IMR-90 (cell line): ENCODE measurements around the gene ZNF473.
"Not testable (repeated sequence)": the region's sequence is repeated elsewhere in the genome, so short reads cannot be mapped to it uniquely, and the experiment has no call there.

Source experiments
- CTCF ChIP-seq: conservative IDR thresholded peaks from 2 replicates; pipeline ENCODE4 v1.5.1; 2012; ENCODE audit warnings: mild to moderate bottlenecking, low read depth, low read length, improper control_type of control experiment
- MAZ ChIP-seq: IDR thresholded peaks from 2 replicates; pipeline ENCODE4 v1.6.1; 2012; ENCODE audit warnings: low read depth, mild to moderate bottlenecking, low read length, improper control_type of control experiment, moderate library complexity, borderline replicate concordance
- POLR2A ChIP-seq: IDR thresholded peaks from 2 replicates; pipeline ENCODE4 v1.6.1; 2012; ENCODE audit warnings: mild to moderate bottlenecking, low read depth, low read length
- USF2 ChIP-seq: fragments of 150-350 bp; IDR thresholded peaks from 2 replicates; pipeline ENCODE4 v1.6.1; 2017; ENCODE audit warnings: mild to moderate bottlenecking, antibody characterized with exemption, low read length, low read depth

GRCh38 chr19:50076581-50077355 is 51.0 kb downstream of the ZNF473 start:
- not testable (repeated sequence) for TF ChIP-seq USF2, POLR2A, CTCF, MAZ
